Activated naive CD4-positive, alpha-beta T cell treated with anti-CD3 and anti-CD28 coated beads, Interleukin-2, amount 10 ng/mL, durations not matched to agents 7 days and 5 days (primary cell): ENCODE measurements around the gene DUS2.
A peak's percentile ranks its signal among the peaks of the same experiment; 100 is the strongest.

Experiments
- CTCF ChIA-PET: fragments of 350-600 bp; sonication (Branson Sonifier 250); formaldehyde crosslinking; loops from one replicate; lab custom pipeline; 2021; ENCODE audit warnings: antibody characterized with exemption; lab: Charles Lee
- DNase-seq: peaks from one replicate; pipeline ENCODE4 v3.0.0-alpha.2; 2020
- H3K27ac Mint-ChIP-seq: one replicate; pipeline ENCODE4 v1.8.0; 2021; ENCODE audit warnings: mild to moderate bottlenecking, moderate library complexity, mixed read lengths
- H3K27me3 Mint-ChIP-seq: one replicate; pipeline ENCODE4 v1.8.0; 2021; ENCODE audit warnings: mild to moderate bottlenecking, mixed read lengths
- H3K36me3 Mint-ChIP-seq: one replicate; pipeline ENCODE4 v1.8.0; 2021; ENCODE audit warnings: mixed read lengths
- H3K4me1 Mint-ChIP-seq: one replicate; pipeline ENCODE4 v1.8.0; 2021; ENCODE audit warnings: mixed read lengths
- H3K4me3 Mint-ChIP-seq: one replicate; pipeline ENCODE4 v1.8.0; 2021; ENCODE audit warnings: mild to moderate bottlenecking, moderate library complexity, mixed read lengths
- H3K9me3 Mint-ChIP-seq: one replicate; pipeline ENCODE4 v1.8.0; 2021; ENCODE audit warnings: mixed read lengths

Gene DUS2

DNA sequence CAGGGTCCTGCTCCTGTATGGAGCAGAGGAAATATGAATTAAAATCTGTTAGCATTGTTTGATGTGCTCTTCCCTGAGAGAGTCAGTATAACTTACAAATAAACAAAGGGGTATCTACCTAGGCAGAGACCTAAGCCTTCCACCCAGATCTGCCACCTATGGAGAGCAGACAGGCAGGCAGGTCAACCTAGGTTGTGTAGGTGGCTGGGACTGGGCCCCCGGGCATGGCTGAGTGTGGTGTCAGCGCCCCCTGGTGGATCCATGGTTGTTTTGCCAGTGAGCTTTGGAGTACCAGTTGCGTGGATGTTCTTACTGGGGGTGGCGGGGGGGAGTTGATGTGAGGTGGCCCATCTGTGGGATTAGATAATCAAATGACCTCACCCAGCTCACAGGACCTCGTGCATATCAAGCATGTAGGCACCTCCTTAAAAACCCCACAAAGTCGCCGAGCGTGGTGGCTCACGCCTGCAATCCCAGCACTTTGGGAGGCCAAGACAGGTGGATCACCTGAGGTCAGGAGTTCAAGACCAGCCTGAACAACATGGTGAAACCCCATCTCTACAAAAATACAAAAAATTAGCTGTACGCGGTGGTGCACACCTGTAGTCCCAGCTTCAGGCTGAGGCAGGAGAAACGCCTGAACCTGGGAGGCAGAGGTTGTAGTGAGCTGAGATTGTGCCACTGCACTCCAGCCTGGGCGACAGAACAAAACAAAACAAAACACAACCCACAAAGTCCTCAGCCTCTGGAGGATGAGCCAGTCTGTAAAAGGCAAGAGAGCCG lies 17.6 kb downstream of the DUS2 start:
- Mint-ChIP-seq H3K9me3 (no peaks in the 10 kb centered on the region), H3K27ac (peak overlapping the region; percentile 76), H3K36me3 (peaks cover 18% of the 10 kb centered on the region), H3K4me1 (peaks cover 23% of the 10 kb centered on the region), H3K4me3 (no peak overlapping the region), H3K27me3 (no peaks in the 10 kb centered on the region)
- DNase-seq = peak; percentile 94
- CTCF ChIA-PET = interaction anchor here (0.6 to 5.0 kb wide), 39 partner anchors 10 to 520 kb away, joined by 3 to 61 read pairs (median 5); partner anchors contain the start of genes DDX28, DPEP2, DPEP3 and DUS2

DNA sequence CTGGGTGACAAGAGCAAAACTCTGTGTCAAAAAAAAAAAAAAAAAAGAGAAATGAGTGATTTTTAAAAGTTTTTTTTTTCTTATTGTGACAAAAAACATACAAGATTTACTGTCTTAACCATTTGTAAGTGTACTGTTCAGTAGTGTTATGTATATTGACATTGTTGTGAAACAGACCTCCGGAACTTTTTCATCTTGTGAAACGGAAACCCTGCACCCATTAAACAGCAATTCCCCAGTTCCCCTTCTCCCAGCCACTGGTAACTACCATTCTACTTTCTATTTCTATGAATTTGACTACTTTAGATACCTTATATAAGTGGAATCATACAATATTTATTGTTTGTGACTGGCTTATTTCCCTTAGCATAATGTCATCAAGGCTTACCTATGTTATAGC lies 18.7 kb downstream of the DUS2 start:
- H3K9me3 Mint-ChIP-seq = no peaks in the 10 kb centered on the region
- no peak for DNase-seq
- H3K4me1 Mint-ChIP-seq = peaks cover 23% of the 10 kb centered on the region
- CTCF ChIA-PET = interaction anchor here (1.1 to 5.0 kb wide), 10 partner anchors 9 to 521 kb away, joined by 3 to 61 read pairs (median 6); partner anchors contain the start of genes DPEP2 and NFATC3
- H3K36me3 Mint-ChIP-seq = peaks cover 18% of the 10 kb centered on the region
- no peaks in the 10 kb centered on the region for H3K27me3 Mint-ChIP-seq
- no peak overlapping the region for H3K4me3 Mint-ChIP-seq
- H3K27ac Mint-ChIP-seq = no peak overlapping the region

DNA sequence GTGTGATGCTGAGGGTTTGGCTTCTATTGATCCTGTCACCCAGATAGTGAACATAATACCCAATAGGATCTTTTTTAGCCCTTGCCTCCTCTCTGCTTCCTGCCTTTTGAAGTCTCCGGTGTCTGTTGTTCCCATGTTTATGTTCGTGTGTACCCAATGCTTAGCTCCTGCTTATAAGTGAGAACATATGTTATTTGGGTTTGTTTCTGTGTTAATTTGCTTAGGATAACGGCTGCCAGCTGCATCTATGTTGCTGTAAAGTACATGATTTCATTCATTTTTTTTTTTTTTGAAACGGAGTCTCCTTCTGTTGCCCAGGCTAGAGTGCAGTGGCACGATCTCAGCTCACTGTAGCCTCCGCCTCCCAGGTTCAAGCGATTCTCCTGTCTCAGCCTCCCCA lies 23.0 kb downstream of the DUS2 start:
- DNase-seq = no peak

DNA sequence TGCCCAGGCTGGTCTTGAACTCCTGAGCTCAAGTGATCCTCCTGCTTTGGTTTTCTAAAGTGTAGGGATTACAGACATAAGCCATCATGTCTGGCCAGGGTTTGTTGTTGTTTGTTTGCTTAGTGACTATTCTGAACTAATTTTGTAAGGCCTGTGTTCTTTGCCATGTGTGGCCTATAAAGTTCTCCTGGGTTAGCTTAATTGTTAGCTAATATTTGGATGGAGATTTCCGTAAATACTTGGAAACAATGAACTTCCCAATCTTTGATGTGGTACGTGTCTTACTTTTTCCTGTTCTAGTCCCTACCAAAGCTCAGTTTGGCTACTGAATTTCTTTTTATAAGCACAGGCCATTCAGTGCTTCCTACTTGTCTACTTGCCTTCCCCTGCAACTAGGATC lies 24.9 kb downstream of the DUS2 start:
- CTCF ChIA-PET = no interaction called here
- H3K36me3 Mint-ChIP-seq = peaks cover 21% of the 10 kb centered on the region
- H3K9me3 Mint-ChIP-seq = no peaks in the 10 kb centered on the region
- no peak overlapping the region for H3K27ac Mint-ChIP-seq
- no peak overlapping the region for H3K4me3 Mint-ChIP-seq
- no peak for DNase-seq
- H3K4me1 Mint-ChIP-seq = peaks cover 5% of the 10 kb centered on the region
- H3K27me3 Mint-ChIP-seq = no peaks in the 10 kb centered on the region

More for the DNA sequence above, 23.0 kb downstream of the DUS2 start:
- CTCF ChIA-PET = interaction anchor here (1.2 to 1.4 kb wide), 3 partner anchors 15 to 230 kb away, joined by 3 read pairs; no protein-coding TSS in a partner anchor
- Mint-ChIP-seq H3K27me3 (no peaks in the 10 kb centered on the region), H3K36me3 (peaks cover 19% of the 10 kb centered on the region), H3K9me3 (no peaks in the 10 kb centered on the region), H3K4me1 (peaks cover 5% of the 10 kb centered on the region), H3K4me3 (no peak overlapping the region), H3K27ac (no peak overlapping the region)

DNA sequence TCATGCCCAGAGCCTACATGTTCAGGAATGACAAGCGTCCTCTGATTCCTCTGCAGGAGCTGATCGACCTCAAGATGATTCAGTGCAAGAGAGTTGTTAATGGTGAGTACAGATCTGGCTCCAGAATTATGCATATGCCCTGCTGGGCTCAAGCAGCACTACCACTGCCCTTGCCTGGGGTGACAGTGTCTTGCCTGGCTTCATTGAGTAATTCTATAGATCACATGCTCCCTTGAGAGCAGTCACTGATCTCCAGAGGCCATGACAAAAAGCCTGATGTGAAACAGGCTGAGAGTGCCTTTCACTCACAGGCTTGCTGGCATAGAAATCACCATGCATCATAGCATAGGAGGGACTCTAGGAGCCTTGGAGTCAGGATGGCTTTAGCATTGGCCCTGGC lies 26.4 kb downstream of the DUS2 start:
- Mint-ChIP-seq H3K27ac (no peak overlapping the region), H3K9me3 (no peaks in the 10 kb centered on the region), H3K27me3 (no peaks in the 10 kb centered on the region), H3K36me3 (peaks cover 34% of the 10 kb centered on the region), H3K4me1 (peaks cover 5% of the 10 kb centered on the region), H3K4me3 (no peak overlapping the region)
- CTCF ChIA-PET = no interaction called here
- no peak for DNase-seq

DNA sequence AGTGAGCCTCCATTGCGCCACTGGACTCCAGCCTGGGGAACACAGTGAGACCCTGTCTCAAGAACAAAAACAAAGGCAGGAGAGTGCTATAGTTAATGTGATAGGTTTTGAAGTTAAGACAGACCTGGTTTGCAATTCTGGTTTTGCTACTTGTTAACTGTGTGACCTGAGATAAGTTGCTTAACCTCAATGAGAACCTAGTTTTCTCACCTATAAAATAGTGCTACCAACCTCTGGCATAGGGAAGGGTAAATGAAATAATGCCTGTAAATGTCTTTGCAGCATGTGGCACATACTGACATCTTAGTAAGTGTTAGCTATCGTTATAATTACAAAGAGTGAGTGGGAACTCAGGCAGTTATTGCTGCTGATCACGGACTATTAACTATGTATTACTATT lies 32.3 kb downstream of the DUS2 start:
- CTCF ChIA-PET = interaction anchor here (0.6 to 1.2 kb wide), 2 partner anchors 9 to 165 kb away, joined by 3 to 4 read pairs; no protein-coding TSS in a partner anchor
- no peak for DNase-seq
- Mint-ChIP-seq H3K4me1 (peaks cover 21% of the 10 kb centered on the region), H3K9me3 (no peaks in the 10 kb centered on the region), H3K27me3 (no peaks in the 10 kb centered on the region), H3K36me3 (peaks cover 52% of the 10 kb centered on the region), H3K4me3 (no peak overlapping the region), H3K27ac (no peak overlapping the region)

DNA sequence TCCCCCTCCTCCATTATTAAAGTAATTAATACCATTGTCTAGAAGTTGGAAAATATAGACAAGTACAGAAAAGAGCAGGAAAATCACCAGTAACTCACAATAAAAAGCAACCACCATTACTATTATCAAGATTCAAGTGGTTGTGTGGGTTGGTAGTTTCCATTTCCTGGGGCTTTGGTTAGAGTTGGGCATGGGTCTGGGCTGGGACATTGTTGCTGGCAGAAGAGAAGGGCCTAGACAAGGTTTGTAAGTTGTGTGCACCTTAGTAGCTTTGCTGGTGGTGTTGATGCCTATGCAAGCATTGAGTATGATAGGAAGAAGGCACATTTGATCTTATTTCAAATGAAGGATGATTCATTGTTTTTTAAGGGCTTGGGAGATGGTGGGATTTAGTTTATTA lies 36.7 kb downstream of the DUS2 start:
- no peak for DNase-seq
- Mint-ChIP-seq H3K36me3 (peaks cover 52% of the 10 kb centered on the region), H3K27ac (peak overlapping the region; percentile 1), H3K4me1 (peaks cover 59% of the 10 kb centered on the region), H3K27me3 (no peaks in the 10 kb centered on the region), H3K4me3 (no peak overlapping the region), H3K9me3 (no peaks in the 10 kb centered on the region)
- CTCF ChIA-PET = no interaction called here

DNA sequence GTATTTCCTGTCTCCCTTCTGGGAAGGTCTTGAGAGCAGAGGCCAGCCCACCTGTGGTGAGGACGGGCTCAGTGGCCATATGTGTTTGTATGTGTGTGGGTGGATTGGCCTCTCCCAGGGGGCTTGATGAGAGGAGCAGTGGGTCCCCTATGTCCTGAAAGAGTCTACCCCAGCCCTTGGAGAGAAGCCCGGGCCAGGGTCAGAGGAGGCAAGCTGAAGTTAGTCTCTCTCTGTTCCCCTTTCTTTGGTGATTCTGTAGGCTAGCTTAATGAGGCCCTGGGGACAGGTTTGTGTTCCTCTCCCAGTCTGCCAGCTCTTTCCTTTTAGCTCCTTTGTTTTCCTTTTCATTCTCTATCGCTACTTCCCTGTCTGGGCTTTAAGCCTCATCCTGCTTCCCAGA lies 38.3 kb downstream of the DUS2 start:
- Mint-ChIP-seq H3K27ac (peak overlapping the region; percentile 71), H3K4me1 (peaks cover 75% of the 10 kb centered on the region), H3K27me3 (no peaks in the 10 kb centered on the region), H3K9me3 (no peaks in the 10 kb centered on the region), H3K36me3 (peaks cover 51% of the 10 kb centered on the region), H3K4me3 (no peak overlapping the region)
- CTCF ChIA-PET = interaction anchor here (0.9 to 6.5 kb wide), 5 partner anchors 9 to 67 kb away, joined by 3 to 41 read pairs (median 4); partner anchors contain the start of gene NFATC3
- DNase-seq = no peak

DNA sequence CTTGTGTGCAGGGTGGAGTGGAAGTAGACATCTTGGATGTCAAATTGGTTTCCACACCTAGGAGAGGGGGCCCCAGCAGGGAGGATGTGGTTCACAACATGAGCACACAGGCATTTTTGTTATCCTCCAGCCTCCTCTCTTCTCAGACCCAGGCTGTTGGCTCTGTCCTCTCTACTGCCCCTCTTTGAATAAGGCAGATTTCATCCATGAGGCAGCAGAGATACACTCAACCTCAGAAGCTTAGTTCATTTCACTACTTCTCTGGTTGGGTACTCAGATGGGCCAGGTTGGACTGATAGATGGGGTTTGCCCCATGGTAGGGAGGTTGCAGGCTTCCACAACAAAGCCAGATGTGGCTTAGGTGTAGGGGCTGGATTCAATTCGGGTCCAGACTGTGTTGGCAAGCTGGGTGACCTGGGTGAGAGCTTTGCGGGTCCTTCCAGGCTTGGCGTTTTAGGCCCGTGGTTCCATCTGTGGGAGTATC lies 39.9 kb downstream of the DUS2 start:
- Mint-ChIP-seq H3K27ac (peak overlapping the region; percentile 93), H3K9me3 (no peaks in the 10 kb centered on the region), H3K4me1 (peaks cover 84% of the 10 kb centered on the region), H3K4me3 (no peak overlapping the region), H3K36me3 (peaks cover 55% of the 10 kb centered on the region), H3K27me3 (no peaks in the 10 kb centered on the region)
- CTCF ChIA-PET = interaction anchor here (0.7 to 6.5 kb wide), 10 partner anchors 12 to 247 kb away, joined by 3 to 41 read pairs (median 4); partner anchors contain the start of genes NFATC3 and PSMB10
- peak; percentile 67 for DNase-seq

DNA sequence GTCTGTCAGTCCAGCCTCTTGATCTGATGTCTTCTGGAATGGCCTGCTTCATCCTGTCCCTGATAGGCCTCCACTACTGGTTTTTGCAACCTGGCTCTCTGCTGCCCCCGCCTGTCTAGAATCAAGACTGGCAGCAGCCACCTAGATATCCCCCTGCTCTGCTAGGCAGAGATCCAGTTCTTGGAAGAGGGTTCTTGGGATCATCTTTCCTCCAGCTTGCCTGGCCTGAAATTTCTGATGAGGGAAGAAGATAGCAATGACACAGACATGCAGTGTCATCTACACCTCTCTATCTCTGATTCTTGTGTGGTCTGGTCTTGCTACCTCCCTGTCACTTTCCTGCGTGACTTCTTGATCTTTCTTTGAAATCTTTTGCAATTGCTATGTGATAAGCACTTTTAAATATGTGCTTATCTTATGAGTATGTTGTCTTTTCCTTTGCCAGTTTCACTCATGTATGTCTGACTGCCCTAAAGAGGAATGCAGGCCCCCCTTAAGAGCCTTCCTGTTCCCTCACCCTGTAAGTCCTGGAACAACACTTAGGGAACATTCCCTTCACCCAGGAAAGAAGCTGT lies 41.8 kb downstream of the DUS2 start:
- CTCF ChIA-PET = interaction anchor here (0.9 to 6.5 kb wide), 17 partner anchors 10 to 544 kb away, joined by 3 to 41 read pairs (median 5); partner anchors contain the start of genes NFATC3 and PSMB10
- peak; percentile 85 for DNase-seq
- no peak overlapping the region for H3K4me3 Mint-ChIP-seq
- peaks cover 83% of the 10 kb centered on the region for H3K4me1 Mint-ChIP-seq
- H3K27me3 Mint-ChIP-seq = no peaks in the 10 kb centered on the region
- peak overlapping the region; percentile 88 for H3K27ac Mint-ChIP-seq
- no peaks in the 10 kb centered on the region for H3K9me3 Mint-ChIP-seq
- H3K36me3 Mint-ChIP-seq = peaks cover 47% of the 10 kb centered on the region

DNA sequence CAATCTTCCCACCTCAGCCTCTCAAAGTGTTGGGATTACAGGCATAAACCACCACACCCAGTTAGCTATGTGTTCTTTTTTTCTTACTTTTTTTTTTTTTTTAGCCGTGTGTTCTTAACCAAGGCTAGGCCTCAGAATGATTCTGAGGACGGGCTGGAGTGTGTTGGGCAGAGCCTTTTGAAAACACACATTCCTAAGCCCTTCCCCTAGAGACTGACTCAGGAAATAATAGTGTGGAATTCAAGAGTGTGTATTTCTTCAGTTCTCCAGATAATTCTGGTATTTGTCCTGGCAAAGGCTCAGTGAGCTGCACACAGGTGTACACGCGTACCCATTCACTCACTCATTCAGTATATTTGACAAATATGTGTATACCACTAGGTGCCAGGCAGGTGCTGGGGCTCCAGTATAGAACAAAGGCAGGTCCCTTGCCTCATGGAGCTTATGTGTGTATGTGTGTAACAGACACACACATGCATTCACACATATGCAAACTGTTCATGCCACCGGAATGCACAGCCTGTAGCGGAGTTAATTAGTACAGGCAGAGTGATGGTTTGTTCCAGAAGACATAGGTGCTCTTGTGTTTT lies 42.7 kb downstream of the DUS2 start:
- peaks cover 88% of the 10 kb centered on the region for H3K4me1 Mint-ChIP-seq
- peaks cover 45% of the 10 kb centered on the region for H3K36me3 Mint-ChIP-seq
- DNase-seq = no peak
- H3K4me3 Mint-ChIP-seq = no peak overlapping the region
- peak overlapping the region; percentile 65 for H3K27ac Mint-ChIP-seq
- CTCF ChIA-PET = interaction anchor here (0.7 to 6.5 kb wide), 13 partner anchors 9 to 545 kb away, joined by 3 to 41 read pairs (median 6); partner anchors contain the start of genes NFATC3 and NRN1L
- H3K9me3 Mint-ChIP-seq = no peaks in the 10 kb centered on the region
- no peaks in the 10 kb centered on the region for H3K27me3 Mint-ChIP-seq

DNA sequence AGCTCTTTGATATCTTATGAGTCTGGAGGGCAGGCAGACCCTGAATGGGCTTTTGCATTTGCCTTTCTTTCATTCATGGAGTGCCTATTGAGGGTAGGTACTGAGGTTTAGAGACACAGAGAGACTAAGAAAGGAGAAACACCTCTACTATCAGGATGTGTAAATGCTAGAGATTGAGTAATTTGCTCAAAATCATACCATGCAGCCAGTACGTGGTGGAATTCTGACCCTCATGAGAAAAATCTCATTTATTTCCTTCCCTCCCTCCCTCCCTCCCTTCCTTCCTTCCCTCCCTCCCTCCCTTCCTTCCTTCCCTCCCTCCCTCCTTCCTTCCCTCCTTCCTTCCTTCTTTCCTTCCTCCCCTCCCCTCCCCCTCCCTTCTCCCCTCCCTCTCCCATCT lies 43.7 kb downstream of the DUS2 start:
- Mint-ChIP-seq H3K36me3 (peaks cover 44% of the 10 kb centered on the region), H3K4me3 (no peak overlapping the region), H3K27me3 (no peaks in the 10 kb centered on the region), H3K9me3 (no peaks in the 10 kb centered on the region), H3K27ac (peak overlapping the region; percentile 24), H3K4me1 (peaks cover 89% of the 10 kb centered on the region)
- DNase-seq = no peak
- CTCF ChIA-PET = interaction anchor here (0.7 to 6.5 kb wide), 5 partner anchors 16 to 248 kb away, joined by 3 to 41 read pairs (median 5); partner anchors contain the start of genes NFATC3 and NRN1L

DNA sequence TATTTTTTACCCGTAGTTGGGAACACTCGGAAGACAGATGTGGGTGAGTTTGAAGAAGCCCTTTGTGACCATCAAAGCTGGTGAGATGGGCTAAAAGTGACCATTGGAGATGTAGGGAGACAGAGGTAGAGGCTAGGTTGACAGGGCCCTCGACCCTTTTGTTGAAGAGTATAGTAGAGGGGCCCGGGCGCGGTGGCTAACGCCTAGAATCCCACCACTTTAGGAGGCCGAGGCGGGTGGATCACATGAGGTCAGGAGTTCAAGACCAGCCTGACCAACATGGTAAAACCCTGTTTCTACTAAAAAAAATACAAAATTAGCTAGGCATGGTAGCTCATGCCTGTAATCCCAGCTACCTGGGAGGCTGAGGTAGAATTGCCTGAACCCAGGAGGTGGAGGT lies 45.8 kb downstream of the DUS2 start:
- CTCF ChIA-PET = interaction anchor here (1.1 to 7.8 kb wide), 5 partner anchors 11 to 252 kb away, joined by 4 to 64 read pairs (median 12); partner anchors contain the start of gene NFATC3
- Mint-ChIP-seq H3K4me1 (peaks cover 91% of the 10 kb centered on the region), H3K4me3 (no peak overlapping the region), H3K27ac (peak overlapping the region; percentile 55), H3K9me3 (no peaks in the 10 kb centered on the region), H3K27me3 (no peaks in the 10 kb centered on the region), H3K36me3 (peaks cover 47% of the 10 kb centered on the region)
- DNase-seq = no peak
